DOHH2 (cell line): ENCODE data around the gene CENPP.

Experiments used
- H3F3A ChIP-seq: fragments of 200-600 bp; sonication (generic), shearing (Covaris generic); 2 replicates; pipeline ENCODE4 v1.6.0; 2016; ENCODE audit warnings: antibody characterized with exemption, mild to moderate bottlenecking; ENCODE audit not compliant: control insufficient read depth, insufficient read depth
- H3K27ac ChIP-seq: fragments of 200-600 bp; sonication (generic); 2 replicates; pipeline ENCODE4 v1.5.1; 2014; ENCODE audit warnings: low read depth, mild to moderate bottlenecking, low read length, moderate library complexity
- H3K27me3 ChIP-seq: fragments of 200-600 bp; sonication (generic); 2 replicates; pipeline ENCODE4 v1.6.1; 2014; ENCODE audit warnings: mild to moderate bottlenecking, low read length, mixed read lengths; ENCODE audit not compliant: control insufficient read depth
- H3K36me3 ChIP-seq: fragments of 200-600 bp; sonication (generic); 2 replicates; pipeline ENCODE4 v1.6.1; 2014; ENCODE audit warnings: mild to moderate bottlenecking, low read length, moderate library complexity, mixed read lengths; ENCODE audit not compliant: control insufficient read depth
- H3K4me1 ChIP-seq: fragments of 200-600 bp; sonication (generic); 2 replicates; pipeline ENCODE4 v1.6.1; 2014; ENCODE audit warnings: mild to moderate bottlenecking, low read length, mixed read lengths; ENCODE audit not compliant: control insufficient read depth
- H3K4me2 ChIP-seq: fragments of 200-600 bp; sonication (generic); 2 replicates; pipeline ENCODE4 v1.6.0; 2014; ENCODE audit warnings: mild to moderate bottlenecking, low read length, moderate library complexity
- H3K4me3 ChIP-seq: fragments of 200-600 bp; sonication (generic); 2 replicates; pipeline ENCODE4 v1.5.1; 2014; ENCODE audit warnings: mild to moderate bottlenecking, low read length, mixed read lengths
- H3K79me2 ChIP-seq: fragments of 200-600 bp; sonication (generic); 2 replicates; pipeline ENCODE4 v1.6.1; 2014; ENCODE audit warnings: mild to moderate bottlenecking, low read length, mixed read lengths; ENCODE audit not compliant: control insufficient read depth
- H3K9me2 ChIP-seq: fragments of 200-600 bp; sonication (generic); replicated peaks from 2 replicates; pipeline ENCODE4 v1.6.1; 2014; ENCODE audit warnings: mild to moderate bottlenecking, low read length, mixed read lengths; ENCODE audit not compliant: control insufficient read depth
- H3K9me3 ChIP-seq: fragments of 200-600 bp; sonication (generic); 2 replicates; pipeline ENCODE4 v1.6.1; 2014; ENCODE audit warnings: antibody characterized with exemption, low read length, mixed read lengths; ENCODE audit not compliant: control insufficient read depth, insufficient read depth
- H4K20me1 ChIP-seq: fragments of 200-600 bp; sonication (generic); 2 replicates; pipeline ENCODE4 v1.6.0; 2014; ENCODE audit warnings: low read depth, mild to moderate bottlenecking, antibody characterized with exemption, low read length, moderate library complexity; ENCODE audit not compliant: control insufficient read depth, insufficient read depth
- CTCF ChIP-seq: fragments of 200-600 bp; sonication (generic); IDR thresholded peaks from one replicate; pipeline ENCODE4 v1.5.1; 2014; ENCODE audit warnings: antibody characterized with exemption, mild to moderate bottlenecking, low read depth, low read length; ENCODE audit not compliant: poor library complexity, severe bottlenecking
- EZH2phosphoT487 ChIP-seq: fragments of 200-600 bp; sonication (generic); IDR thresholded peaks from 2 replicates; pipeline ENCODE4 v1.6.1; 2017; ENCODE audit warnings: borderline replicate concordance, mild to moderate bottlenecking, antibody characterized with exemption, low read length, moderate library complexity, mixed read lengths

Gene CENPP

GRCh38 chr9:92507005-92507404 is 181.3 kb downstream of the CENPP start:
- Histone ChIP-seq H3K27me3 (no peaks in the 10 kb centered on the region), H3K9me2 (no peaks in the 10 kb centered on the region), H3K9me3 (no peaks in the 10 kb centered on the region), H3K27ac (no peak overlapping the region), H3K4me1 (no peaks in the 10 kb centered on the region), H3K79me2 (no peaks in the 10 kb centered on the region), H3K4me3 (no peak overlapping the region), H3K4me2 (no peak overlapping the region), H3F3A (no peaks in the 10 kb centered on the region), H4K20me1 (no peaks in the 10 kb centered on the region), H3K36me3 (no peaks in the 10 kb centered on the region)
- TF ChIP-seq CTCF (no peak), EZH2phosphoT487 (no peak)

- Histone ChIP-seq H3K9me3 (no peaks in the 10 kb centered on the region), H3K27ac (no peak overlapping the region), H3K36me3 (no peaks in the 10 kb centered on the region)
These were observed 181.7 kb downstream of the CENPP start for GRCh38 chr9:92507496-92507895.

GRCh38 chr9:92508018-92508820 is 182.5 kb downstream of the CENPP start:
- no peaks in the 10 kb centered on the region for H3K79me2 ChIP-seq
- H3K36me3 ChIP-seq: no peaks in the 10 kb centered on the region
- no peaks in the 10 kb centered on the region for H4K20me1 ChIP-seq
- no peaks in the 10 kb centered on the region for H3K27me3 ChIP-seq
- no peak for TF ChIP-seq EZH2phosphoT487
- TF ChIP-seq CTCF: no peak
- H3K27ac ChIP-seq: no peak overlapping the region
- no peaks in the 10 kb centered on the region for H3K9me3 ChIP-seq
- no peak overlapping the region for H3K4me2 ChIP-seq
- H3F3A ChIP-seq: no peaks in the 10 kb centered on the region
- H3K4me3 ChIP-seq: no peak overlapping the region
- no peaks in the 10 kb centered on the region for H3K4me1 ChIP-seq
- H3K9me2 ChIP-seq: no peaks in the 10 kb centered on the region

More at GRCh38 chr9:92507496-92507895, 181.7 kb downstream of the CENPP start:
- Histone ChIP-seq H3K4me1 (no peaks in the 10 kb centered on the region), H3K79me2 (no peaks in the 10 kb centered on the region), H4K20me1 (no peaks in the 10 kb centered on the region), H3K4me3 (no peak overlapping the region), H3F3A (no peaks in the 10 kb centered on the region), H3K27me3 (no peaks in the 10 kb centered on the region), H3K4me2 (no peak overlapping the region), H3K9me2 (no peaks in the 10 kb centered on the region)
- no peak for TF ChIP-seq CTCF
- no peak for TF ChIP-seq EZH2phosphoT487
